Measurements from ENCODE around the gene HYAL3.

The HYAL3 gene, protein sequence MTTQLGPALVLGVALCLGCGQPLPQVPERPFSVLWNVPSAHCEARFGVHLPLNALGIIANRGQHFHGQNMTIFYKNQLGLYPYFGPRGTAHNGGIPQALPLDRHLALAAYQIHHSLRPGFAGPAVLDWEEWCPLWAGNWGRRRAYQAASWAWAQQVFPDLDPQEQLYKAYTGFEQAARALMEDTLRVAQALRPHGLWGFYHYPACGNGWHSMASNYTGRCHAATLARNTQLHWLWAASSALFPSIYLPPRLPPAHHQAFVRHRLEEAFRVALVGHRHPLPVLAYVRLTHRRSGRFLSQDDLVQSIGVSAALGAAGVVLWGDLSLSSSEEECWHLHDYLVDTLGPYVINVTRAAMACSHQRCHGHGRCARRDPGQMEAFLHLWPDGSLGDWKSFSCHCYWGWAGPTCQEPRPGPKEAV

GRCh38 chr3:50298836-50299637 lies at the start of gene HYAL3, which contains the start of gene NAA80:
Gene HYAL3 (minus strand): TSS chr3:50299405. CDS start chr3:50295602, 3,803 bp downstream.
Gene NAA80 (minus strand): TSS chr3:50299405. CDS start chr3:50297463, 1,942 bp downstream.
- Histone ChIP-seq H3K27ac (peak within 1 kb of the TSS; percentile 34), H3K27me3 (ENCODE audit: insufficient read depth, low read depth) (no peaks in the 10 kb centered on the region), H4K20me1 (ENCODE audit: insufficient read depth) (no peaks in the 10 kb centered on the region), H3K79me2 (ENCODE audit: insufficient read depth, low read depth) (no peaks in the 10 kb centered on the region), H3K9ac (peak within 1 kb of the TSS; percentile 51; the same call in 1 of the 2 replicates), H2AFZ (ENCODE audit: low read depth) (peak within 1 kb of the TSS; percentile 59; the same call in 1 of the 2 replicates), H3K4me2 (peak within 1 kb of the TSS; percentile 58), H3K4me3 (IDR thresholded peaks at IDR 0.05; ENCODE audit: insufficient read depth, low read depth, low read length) (peak within 1 kb of the TSS; percentile 64), H3K4me1 (ENCODE audit: low read depth, poor library complexity, severe bottlenecking) (peaks cover 15% of the 10 kb centered on the region), H3K36me3 (ENCODE audit: insufficient read depth) (no peaks in the 10 kb centered on the region)
- TF ChIP-seq CTCF (conservative IDR thresholded peaks at IDR 0.05; ENCODE audit: low read depth, low read length) = peak; percentile 34

DNA sequence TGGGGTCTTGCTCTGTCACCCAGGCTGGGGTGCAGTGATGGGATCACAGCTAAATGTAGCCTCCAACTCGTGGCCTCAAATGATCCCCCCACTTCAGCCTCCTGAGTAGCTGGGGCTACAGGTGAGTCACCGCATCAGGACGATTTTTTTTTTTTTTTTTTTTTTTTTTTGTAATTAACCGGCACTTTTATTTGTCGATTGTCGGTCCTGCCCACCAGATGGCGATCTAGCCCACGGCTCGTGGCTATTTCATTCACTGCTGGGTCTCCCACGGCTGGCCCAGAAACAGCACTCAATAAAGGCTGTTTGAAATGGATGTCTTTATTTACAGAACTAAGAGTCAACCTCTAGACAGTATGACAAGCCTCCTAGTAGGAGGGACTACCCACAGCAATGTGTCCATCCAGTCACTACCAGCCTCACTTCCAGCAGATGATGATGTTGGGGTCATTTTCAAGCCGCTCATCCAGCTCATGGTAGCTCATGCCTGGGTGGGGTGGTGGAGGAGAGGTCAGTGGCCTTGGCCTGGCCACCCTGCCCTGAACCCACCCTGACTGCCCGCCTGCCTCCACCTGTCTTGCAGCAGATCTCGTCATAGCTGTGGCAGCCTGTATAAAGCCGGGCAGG lies 48.1 kb upstream of the HYAL3 start:
- peak; percentile 58 for TF ChIP-seq CTCF (conservative IDR thresholded peaks at IDR 0.05; ENCODE audit: low read depth, low read length)
- H3K4me3 ChIP-seq (IDR thresholded peaks at IDR 0.05; ENCODE audit: insufficient read depth, low read depth, low read length) = no peak overlapping the region
- no peaks in the 10 kb centered on the region for H3K27me3 ChIP-seq (ENCODE audit: insufficient read depth, low read depth)
- H3K4me2 ChIP-seq = no peak overlapping the region
- H2AFZ ChIP-seq (ENCODE audit: low read depth) = no peak overlapping the region
- no peaks in the 10 kb centered on the region for H3K36me3 ChIP-seq (ENCODE audit: insufficient read depth)
- H3K27ac ChIP-seq = no peak overlapping the region
- no peaks in the 10 kb centered on the region for H4K20me1 ChIP-seq (ENCODE audit: insufficient read depth)
- peaks cover 10% of the 10 kb centered on the region for H3K4me1 ChIP-seq (ENCODE audit: low read depth, poor library complexity, severe bottlenecking)
- H3K9ac ChIP-seq = no peak overlapping the region
- H3K79me2 ChIP-seq (ENCODE audit: insufficient read depth, low read depth) = no peaks in the 10 kb centered on the region

DNA sequence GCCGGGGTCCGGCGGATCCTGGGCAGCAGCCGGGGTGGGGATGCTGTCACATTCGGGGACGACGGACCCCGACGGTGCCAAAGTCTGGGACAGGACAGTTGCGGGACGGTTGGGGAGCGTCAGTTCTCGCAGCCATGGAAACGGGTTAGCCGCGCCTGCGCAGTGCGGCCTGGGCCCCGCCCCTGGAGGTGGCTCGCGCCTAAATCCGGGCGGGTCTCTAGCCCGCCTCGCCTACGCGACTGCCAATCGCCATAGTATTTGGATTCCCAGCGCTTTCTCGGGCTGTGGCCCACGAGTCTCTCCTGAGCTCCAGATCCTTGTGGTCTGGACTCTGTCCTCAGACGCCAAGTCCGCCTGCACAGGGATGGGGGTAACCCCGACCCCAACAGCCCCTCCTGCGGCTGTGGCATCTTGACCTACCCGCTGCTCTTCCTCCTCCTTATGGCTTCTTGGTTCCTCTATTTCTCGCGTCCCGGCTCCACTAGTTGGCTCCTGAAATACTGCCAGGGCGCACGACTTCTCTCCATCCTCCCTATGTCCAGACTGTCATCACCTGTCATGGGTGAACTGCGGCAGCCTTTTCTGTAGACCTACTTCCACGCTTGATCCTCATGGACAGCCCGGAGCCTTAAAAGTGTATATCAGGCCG lies 46.5 kb upstream of the HYAL3 start, which contains the start of gene ZMYND10:
ZMYND10 (minus strand) TSS at position 147 of the 649 bp plus-strand sequence. CDS start 153 bp downstream, outside the sequence.
- H3K36me3 ChIP-seq (ENCODE audit: insufficient read depth) = no peaks in the 10 kb centered on the region
- no peak within 1 kb of the TSS; the same call in 1 of the 2 replicates for H2AFZ ChIP-seq (ENCODE audit: low read depth)
- H3K4me3 ChIP-seq (IDR thresholded peaks at IDR 0.05; ENCODE audit: insufficient read depth, low read depth, low read length) = no peak within 1 kb of the TSS
- H3K4me1 ChIP-seq (ENCODE audit: low read depth, poor library complexity, severe bottlenecking) = peaks cover 10% of the 10 kb centered on the region
- no peak within 1 kb of the TSS for H3K9ac ChIP-seq
- H3K27ac ChIP-seq = no peak within 1 kb of the TSS
- TF ChIP-seq CTCF (conservative IDR thresholded peaks at IDR 0.05; ENCODE audit: low read depth, low read length) = no peak
- no peaks in the 10 kb centered on the region for H3K27me3 ChIP-seq (ENCODE audit: insufficient read depth, low read depth)
- H4K20me1 ChIP-seq (ENCODE audit: insufficient read depth) = no peaks in the 10 kb centered on the region
- no peaks in the 10 kb centered on the region for H3K79me2 ChIP-seq (ENCODE audit: insufficient read depth, low read depth)
- peak within 1 kb of the TSS; percentile 9; the same call in 1 of the 2 replicates for H3K4me2 ChIP-seq

DNA sequence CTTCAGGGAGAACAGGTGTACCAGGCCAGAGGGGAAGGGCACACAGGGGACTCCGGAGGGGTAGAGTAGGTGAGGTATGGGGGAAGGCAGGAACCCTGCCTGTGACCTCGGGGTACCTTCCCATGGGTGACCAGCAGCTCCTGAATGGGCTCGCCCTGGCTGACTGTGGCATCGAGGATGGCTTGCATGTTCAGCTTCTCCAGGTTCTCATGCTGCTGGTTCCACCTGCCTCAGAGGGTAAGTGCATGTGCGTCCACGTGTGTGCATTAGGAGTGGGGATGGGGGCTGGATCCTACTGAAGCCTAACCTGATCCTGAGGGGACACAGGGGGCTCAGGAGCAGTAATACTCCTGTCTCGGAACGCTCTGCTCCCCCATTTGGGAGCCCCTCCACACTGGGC lies 45.8 kb upstream of the HYAL3 start:
- H3K9ac ChIP-seq = no peak overlapping the region
- H3K4me1 ChIP-seq (ENCODE audit: low read depth, poor library complexity, severe bottlenecking) = peaks cover 8% of the 10 kb centered on the region
- H3K4me3 ChIP-seq (IDR thresholded peaks at IDR 0.05; ENCODE audit: insufficient read depth, low read depth, low read length) = no peak overlapping the region
- H3K79me2 ChIP-seq (ENCODE audit: insufficient read depth, low read depth) = no peaks in the 10 kb centered on the region
- H3K4me2 ChIP-seq = peak overlapping the region; percentile 9; the same call in 1 of the 2 replicates
- H4K20me1 ChIP-seq (ENCODE audit: insufficient read depth) = no peaks in the 10 kb centered on the region
- H3K36me3 ChIP-seq (ENCODE audit: insufficient read depth) = no peaks in the 10 kb centered on the region
- no peak overlapping the region for H3K27ac ChIP-seq
- TF ChIP-seq CTCF (conservative IDR thresholded peaks at IDR 0.05; ENCODE audit: low read depth, low read length) = no peak
- H3K27me3 ChIP-seq (ENCODE audit: insufficient read depth, low read depth) = no peaks in the 10 kb centered on the region
- H2AFZ ChIP-seq (ENCODE audit: low read depth) = no peak overlapping the region

Measured in KMS-11 (cell line).